CD4-positive, alpha-beta T cell treated with Interleukin-1 beta for 1 hour (primary cell): ENCODE measurements around the gene ITPKA.

ENCODE experiments used
- DNase-seq, 2 donors: peaks; one replicate each; pipeline ENCODE4 v3.0.0-alpha.2; 2020 to 2022

ITPKA gene

GRCh38 chr15:41511899-41512369 lies 18.3 kb downstream of the ITPKA start:
- no peak for DNase-seq

DNA sequence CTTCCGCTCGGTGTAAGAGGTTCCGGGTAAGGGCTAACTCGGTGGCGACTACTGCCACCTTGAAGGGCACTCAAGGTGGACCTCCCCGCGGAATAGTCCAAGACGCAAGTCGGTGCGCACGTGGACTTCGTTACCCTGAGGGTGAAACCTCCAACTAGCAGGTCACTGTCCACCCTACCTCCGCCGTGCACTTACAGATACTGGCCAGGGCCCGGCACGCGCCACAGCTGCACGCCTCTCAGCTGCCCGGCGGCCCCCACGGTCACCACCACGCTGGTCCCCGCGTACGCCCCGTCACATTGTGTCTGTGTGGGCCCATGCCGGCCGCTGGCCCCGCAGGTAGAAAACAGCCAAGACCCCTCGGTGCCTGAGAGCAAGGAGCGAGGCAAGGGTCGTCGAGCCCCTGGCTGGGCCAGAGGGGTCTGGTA lies 18.9 kb downstream of the ITPKA start:
- DNase-seq: no peak

DNA sequence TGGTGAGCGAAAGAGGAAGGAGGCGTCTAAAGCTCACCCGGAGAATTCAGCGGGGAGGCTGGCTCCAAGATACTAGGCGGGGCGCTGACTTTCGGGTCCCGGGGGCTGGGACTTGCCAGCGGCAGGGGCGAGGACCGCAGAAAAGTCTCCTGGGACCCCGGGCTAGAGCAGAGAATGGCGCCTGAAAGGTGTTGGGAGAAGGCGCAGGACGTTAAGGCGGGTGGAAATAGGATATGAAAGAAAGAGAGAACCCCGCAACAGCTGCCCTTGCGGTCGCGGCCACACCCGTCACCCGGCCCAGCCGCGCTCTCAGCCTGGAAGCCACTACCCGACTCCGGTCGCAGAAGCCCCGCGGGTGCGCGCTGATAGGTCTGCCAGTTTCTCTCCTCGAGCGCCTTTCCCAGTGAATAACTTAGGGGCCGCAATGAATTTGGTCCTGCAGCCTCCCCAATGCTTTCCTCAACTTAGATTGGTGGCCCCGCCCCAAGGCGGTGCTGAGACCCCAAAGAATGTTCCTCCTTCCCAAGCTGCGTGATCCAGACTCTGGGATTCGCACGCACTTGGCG lies 19.3 kb downstream of the ITPKA start:
- DNase-seq: peak in 1 of 2 donors; percentile 42

DNA sequence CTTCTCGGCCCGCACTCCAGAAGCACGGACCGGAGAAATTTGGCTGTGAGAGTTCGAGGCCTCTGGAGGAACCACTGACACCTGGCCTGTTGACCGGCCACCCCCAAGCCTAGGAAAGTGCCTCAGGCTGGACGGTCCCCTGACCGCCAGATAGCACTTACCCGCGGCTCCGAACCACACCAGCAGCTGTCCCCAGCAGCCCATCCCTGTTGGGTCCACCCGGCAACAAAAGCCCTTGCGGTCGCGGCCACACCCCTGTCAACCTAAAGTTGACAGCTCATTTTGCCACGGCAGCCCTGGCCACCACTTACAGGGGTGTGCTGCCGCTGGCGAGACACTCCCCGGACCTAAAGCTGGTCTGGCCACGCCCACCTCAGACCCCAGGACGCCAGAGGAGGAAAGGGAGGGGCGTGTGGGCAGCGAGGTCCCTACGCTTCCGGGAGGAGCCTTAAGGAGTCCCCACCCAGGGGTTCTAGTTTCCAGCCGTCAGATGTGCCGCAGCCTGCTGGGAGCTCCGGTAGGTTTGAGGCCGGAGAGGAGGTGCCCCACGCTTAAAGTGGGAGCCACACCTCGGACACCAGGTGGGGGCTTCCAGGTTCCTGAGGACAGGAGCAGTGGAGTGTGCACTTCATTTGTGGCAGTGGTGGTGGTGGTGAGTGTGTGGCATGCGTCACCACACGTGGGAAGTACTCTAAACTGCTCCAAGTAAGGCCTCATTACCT lies 20.0 kb downstream of the ITPKA start, which contains the start of gene LTK:
Gene LTK (minus strand): TSS at position 322 of the 722 bp plus-strand sequence. CDS start 118 bp downstream, at position 204.
- DNase-seq: peak in 1 of 2 donors; percentile 27

DNA sequence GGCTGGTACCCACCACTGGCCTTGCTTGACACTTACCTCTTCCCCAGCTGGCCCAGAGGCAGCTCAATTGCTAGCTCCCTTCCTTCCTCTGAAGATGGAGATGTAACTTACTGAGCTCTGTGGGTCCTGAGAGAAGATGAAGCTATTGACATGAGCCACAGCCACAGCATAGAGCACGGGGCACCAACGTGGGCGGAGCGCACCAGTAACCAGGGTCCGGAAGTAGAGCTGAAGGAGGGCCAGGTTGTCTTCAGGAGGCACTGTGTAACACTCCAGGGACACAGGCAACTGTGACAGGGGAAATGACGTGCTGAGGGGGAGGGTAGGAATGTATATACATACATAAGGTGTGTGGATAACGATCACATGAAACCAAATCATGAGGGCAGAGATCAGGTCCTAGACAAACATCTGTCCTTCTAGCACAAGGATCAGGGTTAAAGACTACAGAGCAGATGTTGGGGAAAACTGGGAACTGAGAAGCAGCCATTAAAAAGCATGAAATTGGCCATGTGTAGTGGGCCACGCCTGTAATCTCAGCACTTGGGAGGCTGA lies 24.3 kb downstream of the ITPKA start:
- DNase-seq: no peak

- no peak for DNase-seq
Observed at GRCh38 chr15:41520636-41521035, 27.0 kb downstream of the ITPKA start.

- DNase-seq: no peak
Observed at GRCh38 chr15:41521614-41522013, 27.9 kb downstream of the ITPKA start.

DNA sequence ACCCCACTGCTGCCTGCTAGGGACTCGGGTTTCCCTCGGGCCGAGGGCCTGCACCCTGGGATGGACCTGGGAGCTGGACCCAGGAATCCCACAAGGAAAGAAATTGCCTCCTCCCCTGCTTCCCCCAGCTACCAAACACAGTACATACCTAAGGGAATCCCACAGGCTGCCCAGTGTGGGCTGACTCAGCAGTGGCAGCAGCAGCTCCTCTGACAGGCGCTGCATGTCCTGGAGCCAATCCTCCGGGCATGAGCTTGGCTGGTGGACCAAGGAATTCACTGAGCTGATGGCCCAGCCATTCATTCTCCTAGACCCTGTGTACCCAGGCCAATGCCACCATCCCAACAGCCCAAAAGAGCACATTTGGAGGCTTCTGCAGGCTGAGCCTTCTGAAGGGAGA lies 29.4 kb downstream of the ITPKA start:
- no peak for DNase-seq

- no peak for DNase-seq
Observed at GRCh38 chr15:41530363-41530956, 36.8 kb downstream of the ITPKA start.

GRCh38 chr15:41535544-41535943 lies 41.9 kb downstream of the ITPKA start:
- no peak for DNase-seq

DNA sequence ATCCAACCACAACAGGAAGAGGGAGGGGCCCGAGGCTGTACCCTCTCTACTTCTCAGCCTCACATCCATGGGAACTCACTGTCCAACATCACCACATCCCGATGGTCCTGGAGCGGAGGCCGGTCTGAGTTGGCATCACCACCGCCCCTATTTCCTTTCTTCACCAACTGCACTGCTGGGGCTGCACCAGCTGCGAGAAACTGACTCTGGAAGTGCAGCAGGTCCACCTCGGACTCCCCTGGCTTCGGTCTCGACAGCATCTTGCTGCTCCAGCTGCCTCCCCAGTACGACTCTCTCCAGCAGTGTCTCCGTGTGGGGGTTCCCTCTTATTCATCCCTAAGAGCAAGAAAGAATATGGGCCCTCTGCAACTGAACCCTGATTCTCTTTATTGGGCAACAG lies 43.2 kb downstream of the ITPKA start:
- no peak for DNase-seq

- no peak for DNase-seq
Observed at GRCh38 chr15:41543521-41543870, 49.8 kb downstream of the ITPKA start.

- peak; percentile 23 to 41 for DNase-seq
Observed at GRCh38 chr15:41544650-41545015, 51.0 kb downstream of the ITPKA start.

- DNase-seq: no peak
Observed at GRCh38 chr15:41545218-41545617, 51.5 kb downstream of the ITPKA start.

DNA sequence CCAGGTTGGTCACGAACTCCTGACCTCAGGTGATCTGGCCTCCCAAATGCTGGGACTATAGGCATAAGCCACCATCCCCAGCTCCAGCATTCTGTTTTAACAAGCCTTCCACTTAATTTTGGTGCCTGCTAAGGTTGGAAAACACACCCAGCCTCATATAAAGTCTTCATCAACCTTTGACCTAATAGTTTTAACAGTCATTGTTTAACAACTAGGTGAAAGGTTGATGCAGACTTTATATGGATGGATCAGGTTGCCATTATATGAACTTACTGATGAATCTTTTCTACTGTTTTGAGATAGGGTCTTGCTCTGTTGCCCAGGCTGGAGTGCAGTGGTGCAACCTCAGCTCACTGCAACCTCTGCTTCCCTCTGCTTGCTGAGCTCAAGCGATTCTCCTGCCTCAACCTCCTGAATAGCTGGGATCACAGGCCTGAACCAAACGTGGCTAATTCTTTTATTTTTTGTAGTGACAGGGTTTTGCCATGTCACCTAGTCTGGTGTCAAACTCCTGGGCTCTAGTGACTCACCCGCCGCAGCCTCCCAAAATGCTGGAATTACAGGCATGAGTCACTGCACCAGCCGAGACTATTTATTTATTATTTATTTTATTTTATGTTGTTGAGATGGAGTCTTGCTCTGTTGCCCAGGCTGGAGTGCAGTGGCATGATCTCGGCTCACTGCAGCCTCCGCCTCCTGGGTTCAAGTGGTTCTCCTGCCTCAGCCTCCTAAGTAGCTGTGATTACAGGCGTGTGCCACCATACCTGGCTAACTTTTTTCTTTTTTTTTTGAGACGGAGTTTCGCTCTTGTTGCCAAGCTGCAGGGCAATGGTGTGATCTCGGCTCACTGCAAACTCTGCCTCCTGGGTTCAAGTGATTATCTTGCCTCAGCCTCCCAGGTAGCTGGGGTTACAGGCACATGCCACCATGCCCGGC lies 53.4 kb downstream of the ITPKA start:
- DNase-seq: no peak

DNA sequence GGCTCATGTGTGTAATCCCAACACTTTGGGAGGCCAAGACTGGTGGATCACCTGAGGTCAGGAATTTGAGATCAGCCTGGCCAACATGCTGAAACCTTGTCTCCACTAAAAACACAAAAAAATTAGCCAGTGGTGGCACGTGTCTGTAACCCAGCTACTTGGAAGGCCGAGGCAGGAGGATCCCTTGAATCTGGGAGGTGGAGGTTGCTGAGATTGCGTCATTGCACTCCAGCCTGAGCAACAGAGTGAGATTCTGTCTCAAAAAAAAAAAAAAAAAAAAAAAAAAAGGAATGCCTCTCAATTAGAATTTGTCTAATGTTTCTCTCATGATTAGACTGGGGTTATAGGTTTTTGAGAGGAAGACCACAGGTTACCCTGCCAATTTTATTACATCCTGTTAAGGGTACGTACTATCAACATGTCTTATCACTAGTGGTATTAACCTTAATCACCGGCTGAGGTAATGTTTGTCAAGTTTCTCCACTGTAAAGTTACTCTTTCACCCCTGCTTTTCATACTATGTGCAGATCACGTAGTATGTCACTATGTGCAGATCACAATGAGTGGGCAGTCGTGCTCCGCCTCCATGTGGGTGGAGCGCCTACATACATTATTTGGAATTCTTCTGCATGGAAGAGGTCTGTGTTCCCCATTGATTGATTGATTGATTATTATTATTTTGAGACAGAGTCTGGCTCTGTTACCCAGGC lies 56.5 kb downstream of the ITPKA start:
- no peak for DNase-seq
